C4-2B (cell line): Measurements from ENCODE around the gene CLSTN2.

Source experiments
- CTCF ChIP-seq: fragments of 450-650 bp; conservative IDR thresholded peaks from 2 replicates; pipeline ENCODE4 v1.5.1; 2017; ENCODE audit warnings: mild to moderate bottlenecking
- ZFX ChIP-seq: fragments of 450-650 bp; IDR thresholded peaks from 2 replicates; pipeline ENCODE4 v1.6.1; 2017

DNA sequence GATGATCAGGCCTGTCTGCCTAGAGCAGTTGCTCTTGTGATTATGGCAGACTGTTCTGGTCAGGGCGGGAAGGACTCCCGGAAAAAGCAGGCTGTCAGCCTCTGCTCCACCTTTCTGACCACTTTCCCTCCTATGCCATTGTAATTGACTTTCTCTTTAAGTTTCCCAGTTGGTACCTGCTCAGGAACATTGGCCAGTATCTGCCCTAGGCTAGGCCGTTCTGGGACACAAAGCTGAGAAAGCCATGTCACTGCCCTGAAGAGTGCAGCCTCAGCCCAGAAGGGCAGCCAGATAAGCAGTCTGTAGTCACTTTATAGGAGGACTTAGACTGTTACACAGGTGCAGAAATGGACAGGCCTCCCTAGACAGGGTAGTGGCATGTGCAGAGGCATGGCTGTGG lies 80.8 kb downstream of the CLSTN2 start:
- TF ChIP-seq CTCF = no peak
- TF ChIP-seq ZFX = no peak
